ENCODE results near the gene PEDS1. TPM values are rescaled to one million over a fixed set of nuclear protein-coding genes. Genes with fewer than 3 reads are reported as not detected.
A peak's percentile ranks its signal among the peaks of the same experiment; 100 is the strongest.

The PEDS1 gene
- polyA plus RNA-seq, 3 donors from 2014 or later, result 15.2 to 33.5 (median 19.7) TPM

DNA sequence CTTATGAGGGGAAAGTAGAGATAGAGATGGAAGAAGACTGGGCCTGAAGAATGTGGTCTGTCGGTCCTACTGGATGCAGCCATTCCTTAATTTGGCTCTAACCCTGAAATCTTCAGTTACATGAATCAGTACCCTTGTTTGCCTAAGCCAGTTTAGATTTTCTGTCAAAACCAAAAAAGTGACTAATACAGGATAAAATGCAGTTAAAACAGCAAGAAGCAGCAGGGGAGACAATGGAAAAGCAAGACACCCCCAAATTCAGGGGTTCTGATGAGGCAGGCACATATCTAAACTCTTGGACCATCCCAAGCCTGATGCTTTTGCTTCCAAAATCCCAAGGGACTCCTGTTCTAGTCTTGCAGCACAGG, 23.2 kb downstream of the PEDS1 start:
- Mint-ChIP-seq H3K9me3 (no peaks in the 10 kb centered on the region), H3K4me1 (peaks cover 7 to 8% of the 10 kb centered on the region in 2 donors), H3K27me3 (ENCODE audit: low read depth in 3 of 3) (peaks cover 0 to 3% (median 0%) of the 10 kb centered on the region in 3 donors), H3K27ac (peak overlapping the region in 1 of 6 donors; percentile 55), H3K36me3 (peaks cover 17 to 36% (median 19%) of the 10 kb centered on the region in 3 donors), H3K4me3 (no peak overlapping the region)
- no peak for DNase-seq

DNA sequence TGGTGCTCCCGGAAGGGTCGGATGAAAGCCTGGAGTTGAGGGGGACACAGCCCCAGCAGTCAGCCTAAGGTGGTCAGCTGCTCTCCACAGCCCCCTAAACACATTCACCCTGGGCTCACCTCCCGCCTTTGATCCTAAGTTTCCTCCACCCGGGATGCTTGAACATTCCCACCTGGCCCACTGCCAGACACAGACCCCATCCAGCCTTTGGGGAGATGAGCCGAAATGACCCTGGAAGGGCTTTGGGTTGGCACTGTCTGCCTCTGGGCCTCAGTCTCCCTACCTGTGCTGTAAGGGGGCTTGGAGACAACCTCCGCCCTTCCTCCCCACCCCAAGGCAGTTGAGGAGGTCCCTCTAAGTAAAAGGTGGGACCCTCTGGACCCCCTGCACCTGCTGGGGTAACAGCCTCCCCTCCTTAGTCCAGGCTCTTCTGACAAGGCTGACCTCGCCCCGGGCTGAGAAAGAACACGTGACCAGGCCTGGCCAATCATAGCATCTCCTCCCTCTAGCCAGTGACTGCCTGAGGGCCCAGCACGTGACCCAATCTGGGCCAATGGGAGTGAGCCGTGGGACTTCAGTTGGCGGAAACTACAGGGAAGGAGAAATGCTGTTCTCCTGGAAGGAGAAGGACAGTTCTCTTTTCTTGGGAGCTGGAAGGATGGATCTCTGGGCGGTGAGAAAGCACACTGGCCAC, 23.7 kb downstream of the PEDS1 start:
- peaks cover 0 to 4% (median 0%) of the 10 kb centered on the region in 3 donors for H3K27me3 Mint-ChIP-seq (ENCODE audit: low read depth in 3 of 3)
- DNase-seq, result no peak
- H3K36me3 Mint-ChIP-seq, result peaks cover 20 to 41% (median 23%) of the 10 kb centered on the region in 3 donors
- no peaks in the 10 kb centered on the region for H3K9me3 Mint-ChIP-seq
- peaks cover 7 to 8% of the 10 kb centered on the region in 2 donors for H3K4me1 Mint-ChIP-seq
- peak overlapping the region in 1 of 6 donors; percentile 55 for H3K27ac Mint-ChIP-seq
- H3K4me3 Mint-ChIP-seq, result no peak overlapping the region

- Mint-ChIP-seq H3K36me3 (peaks cover 20 to 52% (median 26%) of the 10 kb centered on the region in 3 donors), H3K4me3 (no peak overlapping the region), H3K9me3 (no peaks in the 10 kb centered on the region), H3K27ac (no peak overlapping the region), H3K4me1 (peaks cover 7 to 8% of the 10 kb centered on the region in 2 donors), H3K27me3 (ENCODE audit: low read depth in 3 of 3) (peaks cover 0 to 5% (median 0%) of the 10 kb centered on the region in 3 donors)
- DNase-seq, result no peak
These were observed 25.0 kb downstream of the PEDS1 start for GRCh38 chr20:50128520-50128905.

GRCh38 chr20:50127587-50128519, 25.7 kb downstream of the PEDS1 start:
- peaks cover 20 to 53% (median 28%) of the 10 kb centered on the region in 3 donors for H3K36me3 Mint-ChIP-seq
- H3K27ac Mint-ChIP-seq, result peak overlapping the region in 1 of 6 donors; percentile 34
- no peaks in the 10 kb centered on the region for H3K9me3 Mint-ChIP-seq
- peaks cover 0 to 5% (median 0%) of the 10 kb centered on the region in 3 donors for H3K27me3 Mint-ChIP-seq (ENCODE audit: low read depth in 3 of 3)
- no peak overlapping the region for H3K4me3 Mint-ChIP-seq
- H3K4me1 Mint-ChIP-seq, result peaks cover 7 to 8% of the 10 kb centered on the region in 2 donors
- no peak for DNase-seq

DNA sequence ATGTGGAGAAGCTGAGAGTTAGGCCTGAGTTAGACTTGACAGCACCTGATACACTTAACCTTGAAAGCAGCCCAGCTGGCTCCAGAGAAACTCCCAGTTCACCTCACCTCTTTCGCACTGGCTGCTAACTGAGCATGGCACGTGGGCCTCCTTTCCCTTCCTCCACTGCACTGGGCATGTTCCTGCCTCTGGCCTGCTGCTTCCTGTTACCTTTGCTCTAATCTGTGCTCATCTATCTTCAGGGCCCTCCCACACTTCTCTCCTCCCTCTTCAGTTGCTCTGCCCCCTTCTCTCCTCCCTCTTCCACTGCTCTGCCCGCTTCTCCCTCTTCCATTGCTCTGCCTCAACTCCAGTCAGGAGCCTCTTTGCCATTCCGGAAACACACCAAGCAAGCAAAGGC, 26.9 kb downstream of the PEDS1 start:
- H3K36me3 Mint-ChIP-seq, result peaks cover 20 to 53% (median 22%) of the 10 kb centered on the region in 3 donors
- H3K27me3 Mint-ChIP-seq (ENCODE audit: low read depth in 3 of 3), result peaks cover 0 to 5% (median 0%) of the 10 kb centered on the region in 3 donors
- H3K4me1 Mint-ChIP-seq, result peaks cover 0 to 3% of the 10 kb centered on the region in 2 donors
- no peak for DNase-seq
- no peak overlapping the region for H3K4me3 Mint-ChIP-seq
- H3K9me3 Mint-ChIP-seq, result no peaks in the 10 kb centered on the region
- H3K27ac Mint-ChIP-seq, result peak overlapping the region in 4 of 6 donors; percentile 9 to 54 (median 24)

GRCh38 chr20:50125279-50125678, 28.2 kb downstream of the PEDS1 start:
- no peak for DNase-seq
- Mint-ChIP-seq H3K9me3 (no peaks in the 10 kb centered on the region), H3K4me1 (peaks cover 0 to 3% of the 10 kb centered on the region in 2 donors), H3K27me3 (ENCODE audit: low read depth in 3 of 3) (peaks cover 0 to 3% (median 0%) of the 10 kb centered on the region in 3 donors), H3K4me3 (no peak overlapping the region), H3K36me3 (peaks cover 19 to 44% (median 19%) of the 10 kb centered on the region in 3 donors), H3K27ac (peak overlapping the region in 2 of 6 donors; percentile 7 to 15)

DNA sequence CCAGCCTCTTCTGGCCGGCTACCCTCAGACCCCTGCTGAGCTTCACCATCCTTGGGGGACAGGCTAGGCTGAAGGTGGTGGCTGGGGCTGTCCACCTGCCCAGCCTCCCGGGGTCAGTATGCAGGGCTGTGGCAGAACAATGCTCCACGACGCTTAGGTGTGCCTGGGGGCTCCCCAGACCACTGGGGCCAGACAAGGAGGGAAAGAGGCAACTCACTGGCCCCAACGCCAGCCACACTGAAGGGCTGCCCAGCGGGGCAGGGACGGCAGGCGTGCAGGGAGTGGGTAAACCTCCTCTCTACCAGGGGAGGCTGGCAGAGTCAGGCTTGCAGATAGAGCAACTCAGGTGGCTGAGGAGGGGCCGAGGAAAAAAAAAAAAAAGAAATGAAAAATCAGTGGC, 29.0 kb downstream of the PEDS1 start:
- H3K9me3 Mint-ChIP-seq, result no peaks in the 10 kb centered on the region
- peaks cover 15 to 40% (median 18%) of the 10 kb centered on the region in 3 donors for H3K36me3 Mint-ChIP-seq
- no peak overlapping the region for H3K27ac Mint-ChIP-seq
- H3K27me3 Mint-ChIP-seq (ENCODE audit: low read depth in 3 of 3), result peaks cover 0 to 3% (median 0%) of the 10 kb centered on the region in 3 donors
- no peak overlapping the region for H3K4me3 Mint-ChIP-seq
- peaks cover 0 to 1% of the 10 kb centered on the region in 2 donors for H3K4me1 Mint-ChIP-seq
- no peak for DNase-seq

- DNase-seq, result no peak
- H3K27ac Mint-ChIP-seq, result peak overlapping the region in 1 of 6 donors; percentile 62
- H3K36me3 Mint-ChIP-seq, result peaks cover 15 to 38% (median 16%) of the 10 kb centered on the region in 3 donors
- H3K27me3 Mint-ChIP-seq (ENCODE audit: low read depth in 3 of 3), result peaks cover 0 to 3% (median 0%) of the 10 kb centered on the region in 3 donors
- no peaks in the 10 kb centered on the region for H3K9me3 Mint-ChIP-seq
- H3K4me3 Mint-ChIP-seq, result no peak overlapping the region
- peaks cover 0 to 1% of the 10 kb centered on the region in 2 donors for H3K4me1 Mint-ChIP-seq
These were observed 30.1 kb downstream of the PEDS1 start for GRCh38 chr20:50123418-50123817.

DNA sequence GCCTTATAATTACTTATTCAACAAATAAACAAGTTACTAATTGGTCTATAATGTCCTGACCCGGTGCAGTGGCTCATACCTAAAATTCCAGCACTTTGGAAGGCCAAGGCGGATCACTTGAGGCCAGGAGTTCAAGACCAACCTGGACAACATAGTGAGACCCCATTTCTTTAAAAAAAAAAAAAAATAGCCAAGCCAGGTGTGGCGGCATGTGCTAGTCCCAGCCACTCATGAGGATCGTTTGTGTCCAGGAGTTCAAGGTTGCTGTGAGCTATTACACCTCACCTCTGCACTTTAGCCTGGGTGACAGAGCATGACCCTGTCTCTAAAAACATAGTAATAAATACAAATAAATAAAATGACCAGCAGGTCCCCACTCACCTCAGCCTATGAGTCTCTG, 30.8 kb downstream of the PEDS1 start:
- Mint-ChIP-seq H3K27me3 (ENCODE audit: low read depth in 3 of 3) (peaks cover 0 to 3% (median 0%) of the 10 kb centered on the region in 3 donors), H3K9me3 (no peaks in the 10 kb centered on the region), H3K4me1 (peaks cover 0 to 1% of the 10 kb centered on the region in 2 donors), H3K27ac (no peak overlapping the region), H3K36me3 (peaks cover 14 to 33% (median 14%) of the 10 kb centered on the region in 3 donors), H3K4me3 (no peak overlapping the region)
- DNase-seq, result no peak

DNA sequence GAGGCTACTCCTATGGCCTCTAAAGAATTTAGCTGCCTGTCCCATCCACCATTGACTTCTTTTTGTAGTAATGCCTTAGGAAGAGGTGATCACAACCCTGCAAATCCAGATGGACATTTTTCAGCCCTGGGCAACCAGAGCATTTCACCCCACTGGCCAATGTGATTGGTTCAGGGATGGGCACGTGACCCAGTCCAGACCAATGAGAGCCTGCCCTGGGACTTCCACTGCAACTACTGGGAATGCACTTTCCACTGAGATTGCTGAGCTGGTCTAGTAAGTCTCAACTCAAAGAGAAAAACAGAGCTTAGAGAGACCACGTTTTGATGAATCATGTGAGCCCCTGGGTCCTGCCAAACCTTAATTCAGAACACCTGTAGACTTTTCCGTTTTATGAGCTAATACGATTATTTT, 31.7 kb downstream of the PEDS1 start:
- Mint-ChIP-seq H3K27me3 (ENCODE audit: low read depth in 3 of 3) (peaks cover 0 to 3% (median 0%) of the 10 kb centered on the region in 3 donors), H3K36me3 (peaks cover 9 to 27% (median 12%) of the 10 kb centered on the region in 3 donors), H3K27ac (no peak overlapping the region), H3K4me3 (no peak overlapping the region), H3K9me3 (no peaks in the 10 kb centered on the region), H3K4me1 (peaks cover 0 to 2% of the 10 kb centered on the region in 2 donors)
- DNase-seq, result no peak

DNA sequence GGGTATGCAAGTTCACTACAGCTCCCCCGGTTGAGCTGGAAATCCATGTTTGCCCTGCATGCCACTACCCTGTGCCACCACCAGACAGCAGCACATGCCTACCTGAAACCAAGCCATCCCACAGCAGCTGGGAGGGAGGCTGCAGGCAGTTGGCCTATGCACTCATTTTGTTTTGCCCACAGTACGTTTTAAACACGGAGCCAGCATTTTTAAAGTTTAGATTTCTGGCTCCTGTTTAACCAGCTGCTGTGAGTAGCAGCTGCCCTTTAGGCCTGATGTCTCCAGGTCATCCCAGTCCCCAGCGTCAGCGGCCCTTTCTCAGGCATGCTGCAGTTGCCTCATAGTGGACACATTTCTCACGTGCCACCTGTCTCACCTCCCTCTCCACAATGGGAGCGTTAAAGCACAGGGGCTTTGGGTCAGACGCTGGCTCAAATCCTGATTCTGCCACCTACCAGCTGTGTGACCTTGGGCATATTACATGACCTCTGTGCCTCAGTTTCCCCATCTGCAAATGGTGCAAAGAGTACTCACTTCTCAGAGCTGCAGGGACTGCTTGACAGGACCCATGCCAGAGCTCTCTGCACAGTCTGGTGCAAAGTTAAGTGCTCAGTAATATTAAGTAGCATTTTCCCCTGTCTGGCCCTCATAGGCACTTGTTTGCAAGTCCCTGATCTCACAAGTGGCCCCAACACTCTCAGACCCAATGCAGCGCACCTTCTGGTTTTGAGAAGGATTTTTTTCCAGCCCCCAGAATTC, 32.4 kb downstream of the PEDS1 start:
- H3K36me3 Mint-ChIP-seq, result peaks cover 4 to 22% (median 9%) of the 10 kb centered on the region in 3 donors
- peaks cover 0 to 2% (median 1%) of the 10 kb centered on the region in 3 donors for H3K27me3 Mint-ChIP-seq (ENCODE audit: low read depth in 3 of 3)
- peak; percentile 35 to 58 (median 49) for DNase-seq
- peaks cover 2 to 6% of the 10 kb centered on the region in 2 donors for H3K4me1 Mint-ChIP-seq
- H3K27ac Mint-ChIP-seq, result peak overlapping the region in 1 of 6 donors; percentile 51
- no peak overlapping the region for H3K4me3 Mint-ChIP-seq
- no peaks in the 10 kb centered on the region for H3K9me3 Mint-ChIP-seq

GRCh38 chr20:50118203-50118602, 35.3 kb downstream of the PEDS1 start:
- Mint-ChIP-seq H3K4me3 (no peak overlapping the region), H3K27ac (peak overlapping the region in 1 of 6 donors; percentile 26), H3K4me1 (peaks cover 29 to 30% of the 10 kb centered on the region in 2 donors), H3K27me3 (ENCODE audit: low read depth in 3 of 3) (peaks cover 0 to 4% (median 2%) of the 10 kb centered on the region in 3 donors), H3K9me3 (no peaks in the 10 kb centered on the region), H3K36me3 (no peaks in the 10 kb centered on the region)
- DNase-seq, result no peak

GRCh38 chr20:50116368-50116999, 37.0 kb downstream of the PEDS1 start:
- no peaks in the 10 kb centered on the region for H3K36me3 Mint-ChIP-seq
- H3K9me3 Mint-ChIP-seq, result no peaks in the 10 kb centered on the region
- H3K4me3 Mint-ChIP-seq, result peak overlapping the region; percentile 80 to 95 (median 85)
- peak overlapping the region; percentile 67 to 94 (median 91) for H3K27ac Mint-ChIP-seq
- DNase-seq, result no peak
- peaks cover 1 to 19% (median 13%) of the 10 kb centered on the region in 3 donors for H3K27me3 Mint-ChIP-seq (ENCODE audit: low read depth in 3 of 3)
- peaks cover 44% of the 10 kb centered on the region in 2 donors for H3K4me1 Mint-ChIP-seq

All from immature natural killer cell (primary cell).